EL (cell line): Measurements from ENCODE around the gene RIMS3.
"Not testable (repeated sequence)": the region's sequence is repeated elsewhere in the genome, so short reads cannot be mapped to it uniquely, and the experiment has no call there.

Experiments used
- DNase-seq: peaks from one replicate; pipeline ENCODE4 v3.0.0-alpha.2; 2016

RIMS3 gene

DNA sequence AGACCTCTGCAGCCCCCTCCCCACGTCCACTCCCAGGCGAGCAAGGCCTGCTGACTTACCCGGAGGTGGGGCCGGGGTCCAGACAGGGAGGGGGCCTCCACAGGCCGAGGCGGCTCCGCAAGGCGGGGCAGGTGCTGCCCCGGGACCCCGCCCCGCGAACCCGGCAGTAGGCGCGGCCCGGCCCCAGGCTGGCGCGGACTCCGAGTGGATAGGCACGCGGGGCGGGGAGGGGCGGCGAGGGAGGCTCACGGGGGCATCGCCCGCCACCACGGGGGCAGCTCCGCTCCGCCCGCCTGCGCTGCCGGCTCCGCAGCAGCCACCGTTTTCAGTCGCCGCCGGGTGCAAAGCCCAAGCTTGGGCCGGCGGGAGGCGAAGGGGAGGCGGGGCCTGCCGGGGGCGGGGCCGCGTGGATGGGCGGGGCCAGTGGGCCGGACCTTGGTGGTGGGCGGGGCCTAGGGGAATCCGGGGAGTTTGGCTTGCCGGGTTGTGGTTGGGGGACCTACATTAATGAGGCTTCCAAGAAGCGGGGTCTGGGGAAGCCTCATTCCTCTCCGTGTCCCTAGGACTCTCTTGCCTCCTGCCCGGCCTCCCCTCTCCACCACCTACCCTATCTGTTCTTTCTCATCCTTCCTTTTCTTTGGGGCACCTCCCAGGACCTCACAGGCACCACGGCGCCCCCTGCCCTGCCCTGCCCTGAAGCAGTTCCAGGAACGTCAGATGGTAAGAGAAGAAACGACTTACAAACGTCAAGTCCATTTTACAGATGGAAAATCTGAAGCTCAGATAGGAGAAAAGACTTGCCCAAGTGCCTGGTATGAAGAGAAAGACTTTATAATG lies at the start of gene RIMS3:
Gene RIMS3, minus strand, starts transcription at position 348 of the 837 bp plus-strand sequence. CDS start 23,757 bp downstream, outside the sequence.
- DNase-seq: peak; percentile 67

DNA sequence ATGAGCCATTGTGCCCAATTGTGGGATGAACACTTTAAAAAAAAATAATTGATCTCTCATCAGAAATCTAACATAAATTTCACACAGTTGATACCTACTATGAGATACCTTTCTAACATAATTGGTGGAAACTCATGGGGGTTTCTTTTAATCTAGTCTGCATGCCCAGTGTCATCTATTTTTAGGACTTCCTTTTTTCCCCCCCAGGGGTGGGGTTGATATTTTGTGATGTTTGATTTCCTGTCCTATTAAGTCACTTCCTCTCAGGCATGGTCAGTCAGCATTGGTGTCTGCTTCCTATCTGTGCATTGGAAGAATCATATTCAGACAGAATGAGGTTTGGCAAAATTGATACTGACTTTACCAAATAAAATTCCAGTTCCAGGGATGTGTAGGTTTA lies 47.5 kb upstream of the RIMS3 start:
- peak; percentile 22 for DNase-seq

DNA sequence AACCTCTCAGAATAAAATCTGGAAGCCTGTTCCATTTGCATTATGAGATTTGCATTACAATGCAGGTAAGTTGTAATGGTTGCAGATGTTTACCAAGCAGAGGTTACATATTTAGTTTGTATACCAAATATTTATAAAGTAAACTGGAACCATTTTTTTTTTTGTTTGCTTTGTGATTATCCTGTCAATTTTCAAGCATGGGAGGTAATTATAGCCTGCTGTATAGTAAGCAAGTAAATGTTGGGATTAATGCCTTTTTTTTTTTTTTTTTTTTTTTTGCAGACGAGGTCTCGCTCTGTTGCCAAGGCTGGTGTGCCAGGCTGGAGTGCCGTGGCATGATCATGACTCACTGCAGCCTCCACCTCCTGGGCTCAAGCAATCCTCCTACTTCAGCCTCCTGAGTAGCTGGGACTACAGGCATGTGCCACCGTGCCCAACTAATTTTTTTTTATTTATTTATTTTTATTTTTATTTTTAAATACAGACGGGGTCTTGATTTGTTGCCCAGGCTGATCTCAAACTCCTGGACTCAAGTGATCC lies 47.0 kb upstream of the RIMS3 start:
- no peak for DNase-seq

DNA sequence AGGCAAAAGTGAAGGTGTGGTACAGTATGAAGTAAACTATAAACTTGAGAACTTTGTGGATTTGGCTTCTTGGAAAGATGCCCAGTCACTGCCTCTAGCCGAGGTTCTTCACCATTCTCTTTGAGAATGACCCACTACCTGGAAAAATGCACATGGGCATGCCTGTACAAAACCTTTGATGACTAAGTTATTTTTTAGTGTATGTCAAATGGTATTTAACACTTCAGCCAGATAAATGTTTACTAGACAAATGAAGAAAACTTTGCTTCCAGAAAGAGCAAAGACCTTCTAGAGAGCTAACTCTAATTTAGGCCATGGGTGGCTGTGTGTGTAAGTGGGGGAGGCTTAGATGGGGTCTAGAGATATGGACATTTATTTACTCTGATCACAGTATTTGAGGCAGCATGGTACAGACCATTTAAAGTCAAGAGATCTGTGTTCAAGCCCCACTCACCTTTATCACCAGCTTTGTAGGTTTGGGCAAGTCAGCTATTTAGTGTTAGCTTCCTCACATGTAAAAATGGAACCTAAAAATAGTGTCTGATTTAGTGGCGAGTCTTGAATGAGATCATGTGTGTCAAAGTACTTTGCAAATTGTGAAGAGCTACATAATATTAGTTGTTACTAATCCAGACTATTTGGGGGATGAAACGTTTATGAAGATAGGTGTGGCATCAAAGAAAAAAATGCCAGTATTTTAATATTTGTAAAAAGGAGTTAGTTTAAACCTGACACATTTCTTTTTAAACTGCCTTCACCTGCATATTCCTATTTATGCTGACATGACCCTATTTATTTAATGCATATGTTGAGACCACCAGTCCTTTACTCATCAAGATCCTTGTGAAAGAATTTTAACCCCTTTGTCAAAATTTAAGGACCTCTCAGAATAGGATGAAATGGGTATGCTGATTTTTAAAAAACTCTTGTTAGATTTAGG lies 46.3 kb upstream of the RIMS3 start:
- DNase-seq: peak; percentile 76

DNA sequence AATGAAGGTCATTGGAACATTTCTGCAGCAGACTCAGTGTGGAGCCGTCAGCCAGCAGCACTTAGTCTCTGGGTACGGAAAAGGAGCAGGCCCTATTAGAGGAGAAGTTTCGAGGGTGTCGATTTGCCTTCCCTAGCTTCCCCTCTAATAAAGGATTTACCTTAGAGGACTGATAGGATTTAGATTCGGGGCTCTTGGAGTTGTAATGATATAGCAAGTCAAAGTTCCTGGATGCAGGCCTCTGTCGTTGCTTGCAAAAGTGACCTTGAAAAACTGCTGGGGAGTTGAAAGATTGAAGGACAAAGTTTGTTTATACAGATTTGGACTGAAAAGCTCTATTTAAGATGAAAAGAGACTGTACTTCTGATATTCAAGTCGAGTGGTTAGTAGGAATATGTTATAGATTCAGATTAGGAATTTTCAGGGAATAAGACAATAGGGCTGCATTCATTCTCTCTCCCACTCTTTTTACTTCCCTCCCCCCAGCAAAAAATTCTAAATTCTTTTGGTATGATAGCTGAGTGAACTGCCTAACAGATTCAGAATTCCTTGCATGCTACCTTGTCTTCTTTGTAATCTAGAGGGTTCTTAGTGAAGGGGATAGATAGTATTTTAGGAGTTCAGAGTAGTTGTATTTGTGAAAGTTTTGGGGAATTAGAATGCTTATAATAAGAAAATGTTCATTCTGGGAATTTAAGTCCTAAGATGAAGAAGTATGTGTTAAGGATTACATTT lies 45.3 kb upstream of the RIMS3 start:
- DNase-seq: peak; percentile 29

DNA sequence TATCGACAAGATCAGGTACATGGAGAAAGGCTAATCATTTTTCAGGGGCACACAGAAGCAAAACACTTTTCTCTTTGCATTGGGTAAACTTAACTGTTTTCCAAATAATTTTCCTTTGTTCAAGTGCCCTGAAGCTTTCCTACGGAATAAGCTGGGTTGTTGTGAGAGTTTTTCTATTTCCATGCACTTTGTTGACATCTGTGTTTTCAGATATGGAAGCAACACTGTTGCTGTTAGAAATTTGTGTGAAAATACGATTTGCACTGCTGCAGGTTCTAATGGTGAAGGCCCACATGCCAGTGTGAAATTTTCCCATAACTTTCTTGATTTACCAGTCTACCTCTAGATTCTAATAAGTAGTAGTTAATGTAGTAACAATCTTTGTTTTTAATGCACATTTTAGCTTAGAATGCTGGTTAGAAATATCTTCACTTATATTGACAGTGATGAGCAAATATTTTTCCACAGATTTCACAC lies 44.4 kb upstream of the RIMS3 start:
- DNase-seq: no peak

DNA sequence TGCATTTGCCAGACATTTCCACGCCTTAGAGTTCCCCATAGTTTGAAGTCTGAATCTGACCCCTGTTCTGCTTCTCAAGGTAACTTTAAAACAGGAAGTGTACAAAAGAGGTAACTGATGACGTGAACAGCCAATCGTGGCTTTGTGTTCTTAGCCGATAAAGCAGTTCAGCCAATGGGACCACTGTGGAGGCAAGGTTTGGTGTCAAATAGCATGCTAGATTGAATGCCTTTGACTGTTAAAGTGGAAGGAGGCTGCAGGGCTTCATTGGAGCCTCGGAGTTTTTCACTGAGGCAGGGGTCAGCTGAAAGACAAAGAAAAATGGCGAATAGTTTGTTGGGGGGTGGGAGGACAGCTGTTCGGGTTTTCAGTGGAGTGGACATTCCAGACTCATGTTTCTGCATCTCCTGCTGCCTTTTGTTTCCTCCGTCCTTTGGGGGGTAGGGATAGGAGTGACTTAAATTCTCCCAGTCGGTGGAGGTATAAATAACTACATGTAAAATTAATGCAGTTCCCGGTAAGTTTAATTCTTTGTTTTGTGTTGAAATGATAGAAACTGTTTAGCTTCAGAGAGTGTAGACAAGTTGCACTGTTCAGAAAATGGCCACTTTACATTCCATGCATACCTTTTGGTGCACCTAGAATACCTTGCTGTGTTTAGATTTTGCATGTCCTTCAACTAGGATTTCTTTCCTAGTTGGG lies 43.8 kb upstream of the RIMS3 start:
- peak; percentile 95 for DNase-seq

DNA sequence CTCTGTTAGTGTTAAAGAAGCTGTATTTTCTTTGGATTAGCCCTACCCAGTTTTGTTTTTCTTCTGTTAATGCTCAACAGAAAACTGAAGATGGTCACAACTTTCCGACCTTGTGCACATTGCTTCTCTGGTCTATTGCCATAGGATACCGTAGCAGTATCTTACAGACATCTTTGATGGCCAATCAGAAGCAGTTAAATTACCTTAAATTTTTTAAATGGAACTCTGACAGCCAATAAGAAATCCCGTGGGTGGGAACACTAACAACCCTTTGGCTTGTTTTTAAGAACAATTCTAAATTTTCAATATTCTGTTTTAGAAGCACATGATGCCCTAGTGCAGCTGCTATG lies 43.2 kb upstream of the RIMS3 start:
- DNase-seq: peak; percentile 82

DNA sequence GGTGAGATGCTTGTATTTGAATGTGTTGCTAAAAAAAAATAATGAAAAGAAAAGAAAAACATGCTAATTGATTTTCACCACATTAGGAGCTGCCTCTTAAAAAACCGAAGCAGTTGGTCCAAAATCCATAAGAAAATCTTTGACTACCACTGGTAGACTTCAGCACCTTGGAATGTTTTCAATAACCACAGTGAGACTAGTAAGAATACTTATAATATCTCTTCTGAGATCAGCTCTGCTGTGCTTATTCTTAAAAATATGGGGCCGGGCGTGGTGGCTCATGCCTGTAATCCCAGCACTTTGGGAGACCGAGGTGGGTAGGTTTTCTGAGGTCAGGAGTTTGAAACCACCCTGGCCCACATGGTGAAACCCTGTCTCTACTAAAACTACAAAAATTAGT lies 41.1 kb upstream of the RIMS3 start:
- peak; percentile 21 for DNase-seq

DNA sequence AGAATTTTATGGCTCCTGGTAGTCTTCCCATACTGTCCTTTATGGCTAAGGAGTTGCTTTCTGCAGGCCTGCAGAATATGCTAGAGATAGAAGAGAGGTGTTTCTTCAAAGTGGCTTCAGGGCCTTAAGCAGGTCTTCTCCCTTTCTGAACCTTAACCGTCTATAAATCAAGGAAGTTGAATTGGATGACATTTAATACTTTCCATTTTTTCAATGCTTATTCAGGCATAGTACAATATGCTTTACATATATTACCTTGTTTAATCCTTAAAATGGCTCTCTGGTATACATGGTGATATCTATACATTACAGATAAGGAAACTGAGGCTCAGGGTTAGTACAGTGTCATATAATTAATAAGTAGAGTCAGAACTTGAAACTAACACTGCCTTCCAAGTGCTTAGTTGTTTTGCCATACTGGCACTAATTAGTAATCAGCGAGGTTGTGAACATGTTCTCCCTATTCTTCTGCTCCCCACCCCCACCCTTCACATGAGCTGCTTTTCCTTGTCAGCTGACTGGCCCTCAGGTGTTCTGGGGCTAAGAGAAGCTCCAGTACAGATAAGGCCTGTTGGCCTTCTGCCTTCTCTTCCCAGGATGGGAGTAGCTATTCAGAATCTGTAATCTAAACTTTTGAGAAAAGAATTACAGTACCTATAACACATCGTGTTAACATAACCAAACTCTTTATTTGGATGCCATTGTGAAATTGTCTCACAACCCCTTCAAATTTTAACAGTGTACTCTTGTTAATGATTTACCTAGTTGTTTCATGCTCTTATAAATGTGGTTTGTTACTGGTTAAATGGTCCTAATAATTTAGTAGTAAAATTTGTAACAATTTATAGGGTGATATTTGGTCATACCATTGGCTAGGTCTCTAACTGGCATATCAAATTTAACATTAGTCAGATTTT lies 39.6 kb upstream of the RIMS3 start:
- no peak for DNase-seq

DNA sequence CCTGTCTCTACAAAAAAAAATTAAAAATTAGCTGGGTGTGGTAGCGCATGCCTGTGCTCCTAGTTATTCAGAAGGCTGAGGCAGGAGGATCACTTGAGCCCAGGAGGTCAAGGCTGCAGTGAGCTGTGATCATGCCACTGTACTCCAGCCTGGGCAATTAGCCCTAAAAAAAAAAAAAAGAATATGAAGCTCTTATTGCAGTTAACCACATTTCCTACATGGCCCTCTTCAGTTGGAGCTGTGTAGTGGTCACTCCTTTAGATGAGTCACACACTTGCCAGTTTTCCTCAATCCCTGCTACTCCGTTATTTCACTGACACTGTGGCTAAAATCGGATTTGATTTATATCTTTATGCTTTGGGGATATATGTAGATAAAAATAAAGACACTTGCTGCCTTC lies 37.8 kb upstream of the RIMS3 start:
- DNase-seq: peak; percentile 88

DNA sequence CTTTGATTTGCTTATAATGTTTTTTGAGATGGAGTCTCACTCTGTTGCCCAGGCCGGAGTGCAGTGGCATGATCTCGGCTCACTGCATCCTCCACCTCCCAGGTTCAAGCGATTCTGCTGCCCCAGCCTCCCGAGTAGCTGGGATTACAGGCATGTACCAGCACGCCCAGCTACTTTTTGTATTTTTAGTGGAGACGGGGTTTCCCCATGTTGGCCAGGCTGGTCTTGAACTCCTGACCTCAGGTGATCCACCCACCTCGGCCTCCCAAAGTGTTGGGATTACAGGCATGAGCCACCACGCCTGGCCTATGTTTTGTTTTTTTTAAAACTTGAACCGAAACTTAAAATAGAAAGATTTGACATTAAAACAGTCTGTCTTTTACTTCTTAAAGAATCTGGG lies 37.3 kb upstream of the RIMS3 start:
- DNase-seq: not testable (repeated sequence)

DNA sequence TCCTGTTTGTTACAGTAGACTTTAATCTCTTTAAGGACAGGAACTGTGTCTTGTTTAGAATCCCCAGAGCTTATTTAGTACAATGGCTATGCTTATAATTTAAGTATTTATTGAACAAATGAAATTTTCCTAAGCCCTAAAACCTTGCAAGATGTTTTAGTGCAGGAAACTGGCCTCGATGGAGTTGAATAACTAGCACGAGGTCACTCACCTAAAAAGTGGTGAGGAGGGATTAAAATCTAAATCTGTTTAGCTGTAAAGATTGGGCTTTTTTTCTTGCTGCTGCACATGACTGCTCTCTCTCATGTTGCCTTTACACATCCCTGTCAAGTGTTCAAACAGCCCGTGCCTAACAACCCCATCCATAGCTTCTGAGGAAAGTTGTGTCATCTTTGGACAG lies 36.2 kb upstream of the RIMS3 start:
- DNase-seq: no peak

DNA sequence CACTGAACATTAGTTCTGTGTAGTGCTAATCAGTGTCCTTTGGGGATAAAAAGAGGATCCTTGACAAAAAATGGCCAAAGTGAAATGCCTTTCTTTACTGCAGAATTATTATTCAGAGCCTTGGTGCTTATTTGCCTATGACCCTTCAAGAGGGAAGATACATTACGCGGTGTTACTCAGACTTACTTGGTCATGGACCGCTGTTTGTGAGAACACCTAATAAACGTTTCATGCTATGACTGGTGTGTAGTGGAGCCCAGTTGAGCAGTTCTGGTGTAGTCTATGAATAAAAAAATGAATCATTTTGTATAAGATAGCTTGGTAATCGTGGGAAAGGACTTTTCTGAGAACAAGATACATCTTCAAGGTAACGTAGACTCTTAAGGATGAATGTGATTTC lies 34.3 kb upstream of the RIMS3 start:
- DNase-seq: no peak

DNA sequence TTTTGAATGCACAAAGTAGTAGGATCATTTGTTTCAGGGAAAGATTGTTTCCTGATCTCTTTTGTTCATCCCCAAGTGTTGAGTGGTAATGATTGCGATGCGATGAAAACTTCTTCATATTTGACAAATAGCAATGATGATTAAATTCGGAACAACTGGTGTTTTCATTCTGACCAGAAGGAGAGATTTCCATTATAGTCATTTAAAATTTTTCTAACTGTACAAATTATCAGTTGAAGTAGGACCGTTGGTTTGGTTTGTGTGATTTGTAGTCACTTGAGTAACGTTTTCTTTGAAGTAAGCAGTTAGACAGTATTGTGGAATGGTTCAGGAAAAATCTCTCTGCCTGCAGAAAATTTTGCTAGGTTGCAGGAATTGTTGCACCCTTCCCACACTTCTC lies 32.0 kb upstream of the RIMS3 start:
- no peak for DNase-seq

DNA sequence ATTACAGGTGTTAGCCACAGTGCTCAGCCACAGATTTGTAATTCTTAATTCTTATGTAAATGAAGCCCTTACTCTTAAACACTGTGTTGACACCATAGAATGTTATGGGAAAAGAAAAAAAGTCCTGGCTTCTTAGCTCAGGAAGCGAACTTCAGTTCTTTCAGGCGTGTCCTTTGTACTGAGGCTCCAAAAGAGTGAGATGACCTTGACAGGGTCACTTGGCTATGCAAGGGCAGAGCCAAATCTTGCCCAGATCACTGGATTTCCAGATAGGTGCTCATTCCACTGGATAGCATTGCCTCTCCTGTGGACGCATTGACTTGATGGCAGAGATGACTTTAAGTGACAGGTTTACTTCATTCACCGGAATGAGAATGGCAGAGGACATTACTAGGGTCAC lies 30.8 kb upstream of the RIMS3 start:
- no peak for DNase-seq

DNA sequence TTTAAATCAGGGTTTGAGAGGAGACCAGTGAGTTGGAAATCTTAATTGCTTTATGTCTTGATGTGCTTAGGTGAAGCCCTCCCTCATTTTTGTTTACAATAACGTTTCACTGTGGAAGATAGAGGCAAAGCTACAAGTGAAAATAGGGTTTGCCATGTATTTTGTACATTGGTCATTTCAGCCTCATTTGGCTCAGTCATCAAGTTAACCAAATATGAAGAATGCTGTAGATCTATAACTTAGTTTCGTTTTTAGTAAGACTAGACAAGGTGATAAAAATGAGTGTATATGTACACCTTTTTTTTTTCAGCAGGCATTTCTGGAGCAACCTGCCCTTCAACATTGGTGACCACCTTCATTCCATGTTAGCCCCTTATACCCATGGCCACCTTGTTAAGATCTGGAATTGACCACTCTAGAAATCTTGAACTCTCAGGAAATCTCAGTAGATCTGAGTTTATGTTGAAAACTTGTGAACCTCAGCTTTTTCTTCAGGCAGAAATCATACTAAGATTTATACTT lies 28.9 kb upstream of the RIMS3 start:
- no peak for DNase-seq

DNA sequence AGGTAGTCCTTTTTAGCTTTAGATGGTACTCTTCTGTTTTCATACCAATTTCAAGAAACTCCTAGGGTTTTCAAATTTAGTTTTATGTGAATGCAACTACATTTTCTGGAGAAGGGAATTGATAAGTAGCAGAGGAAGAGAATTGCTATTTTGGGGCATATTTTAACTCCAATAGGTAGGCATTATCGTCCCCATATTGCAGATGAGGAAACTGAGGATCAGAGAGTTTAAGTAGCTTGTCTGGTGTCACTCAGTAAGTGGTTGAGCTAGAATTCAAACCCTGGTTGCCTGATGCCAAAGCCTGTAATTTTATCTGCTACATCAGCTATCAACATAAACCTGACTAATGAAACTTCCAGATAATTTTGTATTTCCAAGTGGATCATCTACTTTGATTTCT lies 27.9 kb upstream of the RIMS3 start:
- no peak for DNase-seq

DNA sequence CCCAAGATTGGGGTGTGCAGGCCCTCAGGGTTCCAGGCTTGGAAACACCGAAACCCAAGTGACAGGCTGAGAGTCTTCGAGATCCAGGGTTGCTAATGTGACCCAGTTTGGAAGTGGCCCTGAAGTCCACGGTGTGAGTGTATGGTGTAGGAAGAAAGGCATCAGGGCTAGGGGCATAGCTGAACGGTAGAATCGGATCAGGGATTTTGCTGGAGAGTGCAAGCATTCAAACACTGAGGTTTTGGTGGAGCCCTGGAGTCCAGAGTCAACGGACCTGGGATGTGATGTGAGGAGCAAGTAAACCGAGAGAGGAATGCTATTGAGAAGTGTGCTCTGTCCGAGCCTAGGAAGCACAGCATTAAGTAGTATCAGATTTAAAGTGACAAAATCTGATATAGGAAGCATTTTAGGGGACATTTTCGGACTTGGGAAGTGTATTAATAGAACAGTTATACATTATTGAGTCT lies 27.0 kb upstream of the RIMS3 start:
- no peak for DNase-seq

DNA sequence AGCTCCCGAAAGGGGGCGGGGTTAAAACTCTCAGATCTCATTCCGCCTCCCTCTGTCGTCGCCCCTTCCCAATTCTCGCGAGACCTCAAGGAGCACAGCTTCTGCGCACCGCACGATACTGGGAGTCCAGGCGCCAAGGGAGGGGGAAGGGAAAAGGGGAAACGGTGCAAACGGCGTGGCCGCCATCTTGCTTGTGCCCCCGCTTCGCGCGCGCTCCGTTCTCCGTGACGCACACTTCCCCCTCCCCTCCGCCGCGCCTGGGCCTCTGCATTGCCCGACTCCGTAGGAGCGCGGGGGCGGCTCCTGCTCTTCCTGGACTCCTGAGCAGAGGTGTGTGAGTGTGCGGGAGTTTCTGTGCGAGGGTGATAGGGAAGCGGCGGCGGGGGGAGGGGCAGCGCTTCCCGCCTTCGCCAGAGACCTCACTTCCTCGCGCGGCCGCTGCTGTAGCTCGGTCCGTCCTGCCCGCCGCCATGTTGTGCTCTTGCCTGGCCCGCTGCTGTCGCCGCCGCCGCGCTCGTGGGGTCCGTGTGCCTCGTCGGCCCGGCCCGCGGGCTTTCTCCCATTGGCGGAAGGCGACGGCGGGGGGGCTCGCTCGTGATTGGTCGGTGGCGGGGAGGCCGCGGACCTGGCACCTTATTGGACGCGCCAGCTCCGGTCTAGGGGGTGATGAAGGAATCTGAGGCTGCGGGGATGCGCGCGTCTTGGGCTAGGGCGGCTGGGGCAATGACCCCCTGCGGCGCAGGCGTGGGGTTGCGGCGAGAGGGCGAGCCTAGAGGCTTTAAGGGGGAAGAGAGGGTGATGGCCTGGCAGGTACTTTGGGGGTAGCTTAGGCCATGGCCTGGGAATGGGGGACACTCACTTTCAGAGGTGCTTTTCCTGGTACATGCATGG lies 26.3 kb upstream of the RIMS3 start, which contains the start of gene NFYC:
Gene NFYC, plus strand, starts transcription at position 167 of the 891 bp plus-strand sequence. CDS start 47,140 bp downstream, outside the sequence.
- DNase-seq: peak; percentile 99
